ENCODE data around the gene ALLC.
"Not testable (repeated sequence)": the region's sequence is repeated elsewhere in the genome, so short reads cannot be mapped to it uniquely, and the experiment has no call there.

Gene ALLC

DNA sequence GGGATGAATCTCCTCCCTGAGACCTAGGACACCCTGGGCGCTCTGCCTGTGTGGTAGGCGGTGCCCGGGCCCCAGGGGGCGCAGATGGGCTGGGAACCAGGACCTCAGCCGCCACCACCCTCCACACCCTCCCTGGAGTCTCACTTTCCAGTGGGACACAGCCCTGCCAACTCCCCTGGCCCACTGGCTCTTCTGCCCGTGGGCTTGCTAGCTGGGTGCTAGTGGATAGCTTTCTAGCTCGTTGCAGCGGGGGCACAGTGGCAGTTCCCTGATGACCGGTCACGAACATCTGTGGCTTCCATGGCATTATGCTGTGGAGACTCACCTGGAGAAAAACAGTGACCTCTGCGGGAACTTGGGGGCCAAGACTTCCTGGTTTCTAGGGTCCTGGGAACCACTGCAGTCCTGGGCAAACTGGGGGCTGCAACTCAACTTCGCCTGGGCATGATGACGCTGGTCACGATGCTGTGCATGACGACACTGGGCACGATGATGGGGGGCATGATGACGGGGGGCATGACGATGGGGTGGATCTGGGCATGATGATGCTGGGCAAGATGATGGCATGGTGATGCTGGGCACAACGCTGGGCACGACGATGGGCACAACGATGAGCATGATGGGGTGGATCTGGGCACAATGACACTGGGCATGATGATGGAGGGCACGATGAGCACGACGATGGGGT is 31.0 kb upstream of the ALLC start:
- DNase-seq: no peak

DNA sequence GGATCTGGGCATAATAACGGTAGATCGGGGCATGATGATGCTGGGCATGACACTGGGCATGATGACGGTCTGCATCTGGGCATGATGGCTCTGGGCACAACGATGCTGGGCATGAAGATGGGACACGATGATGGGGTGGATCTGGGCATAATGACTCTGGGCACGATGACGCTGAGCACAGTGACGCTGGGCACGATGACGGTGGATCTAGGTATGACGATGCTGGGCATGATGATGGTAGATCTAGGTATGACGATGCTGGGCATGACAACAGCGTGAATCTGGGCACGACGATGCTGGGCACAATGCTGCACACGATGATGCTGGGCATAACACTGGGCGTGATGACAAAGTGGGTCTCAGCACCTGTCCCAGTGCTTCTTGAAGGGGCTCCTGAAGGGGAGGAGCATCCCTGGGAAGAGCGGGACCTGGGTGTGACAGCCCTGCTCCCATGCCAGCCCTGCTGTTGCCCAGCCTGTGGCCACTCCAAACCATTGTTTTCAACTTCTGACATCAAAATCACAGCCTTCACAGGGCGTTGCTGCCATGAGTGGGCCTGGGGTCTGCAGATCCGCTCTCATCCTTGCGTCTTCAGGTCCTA is 30.4 kb upstream of the ALLC start:
- DNase-seq: no peak

DNA sequence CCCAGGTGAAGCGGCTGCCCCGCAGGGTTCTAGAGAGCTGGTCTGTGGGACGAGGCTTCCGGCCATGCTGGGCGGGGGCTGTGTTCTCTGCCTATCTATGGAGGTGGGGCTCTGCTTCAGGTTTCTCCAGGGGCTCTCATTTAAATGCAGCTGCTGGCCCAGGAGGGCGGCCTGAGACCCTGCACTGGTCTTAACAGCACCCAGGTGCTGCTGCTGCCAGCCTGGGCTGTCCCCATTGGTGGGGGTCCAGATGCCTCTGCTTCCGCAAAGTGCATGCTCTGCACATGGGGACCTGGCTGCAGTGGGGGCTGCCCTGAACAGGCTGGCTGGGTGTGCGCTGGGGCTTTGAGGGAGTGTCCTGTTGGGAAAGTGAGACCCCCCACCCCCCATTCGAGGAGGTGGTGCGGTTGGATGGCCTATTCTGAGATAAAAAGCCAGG is 29.7 kb upstream of the ALLC start:
- no peak for DNase-seq

DNA sequence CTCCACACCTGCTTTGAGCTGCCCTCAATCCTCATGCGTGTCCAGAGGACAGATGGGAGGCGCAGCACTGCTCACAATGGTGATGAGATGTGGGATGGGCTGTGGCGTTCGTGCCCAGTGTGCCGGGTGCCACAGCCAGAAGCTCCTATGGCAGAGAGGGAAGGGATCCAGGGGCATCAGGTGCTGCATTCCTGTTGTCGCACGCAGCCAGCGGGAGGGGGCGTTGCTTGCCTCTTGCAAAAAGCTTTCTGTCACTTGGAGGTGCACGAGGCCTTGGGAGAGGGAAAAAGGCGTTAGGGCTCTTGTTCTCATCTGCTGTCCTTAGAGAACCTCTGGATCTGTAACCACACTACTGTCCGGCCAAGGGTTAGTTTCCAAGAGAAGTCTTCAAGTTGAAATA is 29.2 kb upstream of the ALLC start:
- no peak for DNase-seq

DNA sequence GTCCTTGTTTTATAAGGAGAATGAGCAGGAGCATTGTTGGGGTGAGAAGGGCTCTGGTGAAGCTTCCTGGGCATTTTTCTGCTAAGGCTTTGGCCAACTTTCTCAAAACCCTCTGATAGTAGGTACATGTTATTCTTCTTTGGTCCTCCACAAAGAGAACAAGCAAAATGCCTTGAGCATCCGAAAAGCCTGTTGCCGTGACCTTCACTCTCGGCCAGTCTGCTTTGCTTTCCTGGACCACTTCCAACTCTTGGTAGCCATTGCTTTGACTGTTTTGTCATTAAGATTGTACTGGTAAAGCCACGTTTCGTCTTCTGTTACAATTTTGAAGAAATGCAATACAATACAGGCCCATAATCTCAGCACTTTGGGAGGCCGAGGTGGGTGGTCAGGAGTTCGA is 27.4 kb upstream of the ALLC start:
- no peak for DNase-seq

DNA sequence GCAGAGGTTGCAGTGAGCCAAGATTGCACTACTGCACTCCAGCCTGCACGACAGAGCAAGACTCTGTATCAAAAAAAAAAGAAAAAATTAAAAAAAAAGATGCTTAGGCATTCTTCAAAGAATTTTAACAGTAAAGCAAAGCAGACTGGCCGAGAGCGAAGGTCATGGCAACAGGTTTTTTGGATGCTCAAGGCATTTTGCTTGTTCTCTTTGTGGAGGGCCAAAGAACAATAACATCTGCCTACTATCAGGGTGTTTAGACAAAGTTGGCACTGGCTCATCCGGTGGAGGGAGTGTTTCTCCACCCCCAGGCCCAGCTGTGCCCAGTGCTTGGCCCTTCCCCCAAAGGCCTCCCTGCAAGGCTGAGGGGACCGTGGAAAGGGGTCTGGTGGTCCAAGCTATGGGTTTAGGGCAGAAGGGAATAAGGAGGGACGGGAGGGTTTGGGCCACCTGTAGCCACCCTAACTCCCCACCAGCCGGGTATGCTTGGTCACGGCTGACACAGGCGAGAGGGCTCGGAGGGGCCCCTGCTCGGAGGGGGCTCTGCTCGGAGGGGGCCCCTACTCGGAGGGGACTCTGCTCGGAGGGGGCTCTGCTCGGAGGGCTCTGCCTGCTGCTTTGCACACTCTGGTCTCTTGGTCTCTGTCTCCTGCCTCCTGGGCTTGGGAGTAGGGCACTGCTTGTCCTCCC is 26.7 kb upstream of the ALLC start:
- DNase-seq: no peak

DNA sequence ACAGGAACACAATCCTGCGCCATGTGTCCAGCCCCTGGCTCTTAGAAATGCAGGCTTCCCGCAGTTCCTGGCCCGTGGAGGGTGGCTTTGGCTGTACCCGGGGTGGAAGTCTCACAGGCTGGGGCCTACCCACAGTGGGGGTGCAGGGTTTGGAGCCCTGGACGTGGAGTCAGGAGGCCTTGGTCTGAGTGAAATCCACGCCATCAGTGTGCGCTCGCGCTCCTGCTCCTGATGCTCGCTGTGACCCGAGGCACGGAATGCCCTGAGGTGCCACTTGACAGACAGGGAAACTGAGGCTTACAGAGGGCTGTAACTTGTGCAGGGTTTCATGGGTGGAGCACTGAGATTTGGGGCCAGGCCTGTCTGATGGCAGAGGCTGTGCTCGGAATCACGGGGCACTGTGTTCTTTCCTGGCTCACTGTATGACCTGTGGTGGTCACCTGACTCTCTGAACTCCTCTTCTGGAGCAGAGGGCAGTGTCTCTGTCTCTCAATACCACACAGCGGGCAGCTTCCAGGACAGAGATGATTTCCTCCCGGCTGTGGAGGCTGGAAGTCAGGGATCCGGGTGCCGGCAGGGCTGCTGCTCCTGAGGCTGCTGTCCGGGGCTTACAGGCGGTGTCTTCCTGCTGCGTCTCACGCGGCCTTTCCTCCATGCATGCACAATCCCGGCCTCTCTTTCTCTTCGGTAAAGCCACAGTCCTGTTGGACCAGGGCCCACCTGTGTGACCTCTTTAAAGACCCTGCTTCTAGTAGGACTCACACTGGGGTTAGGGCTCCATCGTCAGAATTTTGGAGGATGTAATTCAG is 25.9 kb upstream of the ALLC start:
- no peak for DNase-seq

DNA sequence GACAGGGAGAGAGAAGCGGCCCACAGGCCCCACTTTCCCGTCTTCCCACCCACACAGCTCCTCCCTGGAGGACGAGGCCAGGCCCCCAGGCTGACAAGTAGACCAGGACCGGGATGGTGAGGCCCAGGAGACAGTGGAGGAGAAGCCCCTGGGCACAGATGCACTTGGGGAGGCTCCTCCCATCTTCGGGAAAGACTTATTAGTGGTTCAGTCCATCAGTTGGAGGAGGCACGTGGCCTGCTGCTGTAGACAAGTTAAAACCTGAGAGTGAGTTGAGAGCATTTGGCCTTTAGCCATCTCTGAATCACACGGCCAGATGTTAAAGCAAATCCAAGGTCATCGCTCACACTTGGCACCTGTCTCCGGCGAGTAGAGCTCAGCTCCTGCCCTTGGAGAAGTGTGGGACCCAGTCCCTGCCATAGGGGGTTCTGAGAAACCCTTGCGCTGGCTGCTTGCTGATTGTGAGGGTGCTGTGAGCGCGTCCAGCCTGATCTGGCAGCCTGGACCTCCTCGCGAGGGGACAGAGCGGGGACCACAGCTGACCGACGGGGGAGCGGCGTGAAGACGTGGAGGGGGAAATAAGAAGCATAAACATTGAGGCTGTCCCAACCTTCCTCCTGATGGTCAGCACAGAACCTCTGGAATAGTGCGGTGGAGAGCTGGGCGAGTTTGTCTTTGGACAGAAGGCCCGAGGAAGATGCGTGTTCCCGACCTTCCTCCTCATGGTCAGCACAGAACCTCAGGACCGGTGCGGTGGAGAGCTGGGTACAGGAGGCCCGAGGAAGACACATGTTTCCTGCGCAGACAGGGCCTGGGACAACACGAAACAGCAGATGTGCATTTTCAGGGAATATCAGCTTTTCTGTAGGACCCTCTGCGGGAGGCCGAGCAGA is 24.7 kb upstream of the ALLC start:
- no peak for DNase-seq

DNA sequence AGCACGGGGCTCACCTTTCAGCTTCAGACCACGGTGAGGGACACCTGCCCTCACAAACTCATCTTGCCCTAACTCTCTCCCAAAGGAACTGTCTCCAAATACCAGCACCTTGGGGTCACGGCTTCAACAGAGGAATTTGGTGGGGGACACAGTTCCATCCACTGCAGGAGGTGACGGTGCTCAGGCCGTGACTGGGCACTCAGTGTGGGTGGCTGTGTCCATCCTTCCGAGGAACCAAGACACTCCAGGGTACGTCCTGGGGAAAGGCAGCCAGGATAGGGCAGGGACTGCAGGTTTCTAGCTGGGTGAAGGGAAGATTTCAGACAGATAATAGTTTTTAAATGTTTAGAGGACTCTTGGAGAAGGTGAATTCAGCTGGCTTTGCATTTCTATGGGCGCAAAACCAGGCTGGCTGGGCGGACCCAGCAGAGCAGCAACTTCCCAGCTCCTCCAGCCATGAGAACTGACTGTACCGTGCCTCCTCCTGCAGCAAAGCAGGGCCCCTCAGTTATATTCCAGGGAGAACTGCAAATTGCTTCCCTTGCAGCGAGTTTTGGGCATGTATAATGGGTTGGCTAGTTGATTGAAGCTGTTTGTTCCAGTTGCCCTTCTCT is 23.9 kb upstream of the ALLC start:
- DNase-seq: no peak

DNA sequence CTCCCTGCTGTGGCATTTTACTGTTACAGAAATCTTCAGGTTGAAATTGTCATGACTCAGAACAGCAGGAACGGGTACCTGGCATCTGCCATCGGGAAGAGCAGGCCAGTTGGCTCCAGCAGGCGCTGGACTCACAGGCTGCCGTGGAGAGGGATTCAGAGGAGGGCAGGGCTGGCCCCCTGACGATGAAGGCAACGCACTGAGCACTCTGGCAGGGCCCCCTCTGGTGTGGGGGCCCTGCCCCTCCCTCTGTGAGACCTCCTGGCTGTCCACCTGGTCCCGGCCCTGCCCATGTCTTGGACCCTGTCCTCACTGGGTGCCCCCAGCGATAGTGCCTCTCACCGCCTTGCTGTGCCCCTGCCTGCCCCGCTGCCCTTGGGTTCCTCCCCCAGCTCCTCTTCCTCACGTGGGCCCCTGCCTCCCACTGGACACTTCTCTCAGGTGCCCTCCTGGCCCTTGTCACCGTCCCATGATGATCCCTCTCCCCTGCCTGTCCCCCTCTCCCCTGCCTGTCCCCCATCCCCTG is 23.3 kb upstream of the ALLC start:
- DNase-seq: no peak

DNA sequence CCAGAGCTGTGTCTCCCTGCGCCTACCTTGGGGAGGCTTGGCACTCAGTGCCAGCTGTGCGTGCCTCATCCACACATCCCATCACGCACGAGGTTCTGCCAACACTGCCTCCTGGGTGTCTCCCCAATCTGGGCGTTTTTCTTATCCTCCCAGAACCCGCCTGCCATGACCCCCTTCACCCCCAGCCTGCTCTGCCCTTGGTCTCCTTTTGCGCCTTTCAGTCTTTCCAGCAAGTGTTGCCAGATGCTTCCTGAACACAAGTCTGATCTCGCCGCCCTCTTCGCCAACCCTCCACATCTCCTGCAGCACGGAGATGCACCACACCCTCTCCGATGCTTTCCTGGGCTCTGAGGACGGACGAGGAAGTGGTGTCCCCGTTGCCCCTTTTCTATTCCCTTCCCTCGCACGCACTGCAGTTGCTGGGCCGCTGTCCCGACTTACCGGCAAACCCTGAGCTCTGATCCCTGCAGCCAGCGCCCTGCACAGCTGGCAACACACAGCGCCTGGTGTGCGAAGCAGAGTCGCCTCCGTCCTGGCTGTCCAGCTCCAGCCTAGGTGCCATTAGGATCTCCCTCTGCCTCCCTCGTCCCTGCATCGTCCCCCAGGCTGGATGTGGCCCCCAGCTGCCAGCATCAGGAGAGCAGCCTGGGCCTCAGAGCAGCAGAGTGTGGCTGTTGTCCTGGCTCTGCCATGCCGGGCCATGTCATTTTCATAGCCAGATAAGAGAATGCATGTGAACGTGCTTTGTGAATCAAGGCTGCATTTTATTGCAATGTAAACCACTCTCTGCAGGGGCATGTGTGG is 22.6 kb upstream of the ALLC start:
- DNase-seq: no peak

DNA sequence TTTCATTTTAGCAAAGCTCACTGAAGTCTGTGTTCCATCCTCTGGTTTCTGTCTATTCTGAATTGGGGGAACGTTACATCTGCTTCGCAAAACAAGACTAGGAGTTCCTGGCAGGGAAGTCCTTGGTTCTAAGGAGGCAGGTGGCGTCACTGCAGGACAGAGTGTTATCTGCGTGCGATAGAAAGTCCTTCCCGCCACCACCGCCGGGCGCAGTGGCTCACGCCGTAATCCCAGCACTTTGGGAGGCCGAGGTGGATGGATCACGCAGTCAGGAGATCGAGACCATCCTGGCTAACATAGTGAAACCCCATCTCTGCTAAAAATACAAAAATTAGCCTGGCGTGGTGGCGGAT is 22.0 kb upstream of the ALLC start:
- not testable (repeated sequence) for DNase-seq

DNA sequence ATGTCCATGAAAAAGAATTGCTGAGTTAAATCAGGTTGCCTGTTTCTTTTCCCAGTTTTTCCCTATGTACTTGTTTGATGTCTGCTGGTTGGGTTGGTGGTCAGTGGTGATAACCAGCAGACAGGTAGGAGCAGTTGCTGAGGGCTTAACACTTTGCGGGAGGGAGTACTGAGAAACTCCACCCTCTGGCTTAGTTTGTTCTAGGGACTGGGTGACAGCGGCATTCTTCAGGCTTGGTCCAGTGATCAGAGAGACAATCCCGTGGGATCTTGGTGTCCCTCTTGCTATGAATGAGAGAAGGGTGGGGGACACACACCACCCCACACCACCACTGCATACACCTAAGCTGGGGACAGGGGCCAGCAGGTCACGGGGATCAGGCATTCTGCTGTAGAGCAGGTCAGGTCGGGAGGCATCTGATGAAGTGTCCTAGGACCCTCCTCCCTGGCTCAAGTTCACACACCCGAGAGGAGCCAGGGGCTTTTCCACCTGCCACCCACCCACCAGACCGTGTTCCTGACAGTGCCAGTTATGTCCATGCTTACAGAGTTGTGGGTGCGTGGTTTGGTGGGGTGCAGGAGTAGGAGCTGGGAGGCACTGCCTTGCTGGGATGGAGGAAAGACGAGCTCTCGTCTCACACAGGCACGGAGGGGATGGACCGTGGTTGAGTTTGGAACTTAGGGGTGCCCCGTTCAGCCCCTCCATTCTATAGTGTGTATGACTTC is 21.3 kb upstream of the ALLC start:
- DNase-seq: no peak

DNA sequence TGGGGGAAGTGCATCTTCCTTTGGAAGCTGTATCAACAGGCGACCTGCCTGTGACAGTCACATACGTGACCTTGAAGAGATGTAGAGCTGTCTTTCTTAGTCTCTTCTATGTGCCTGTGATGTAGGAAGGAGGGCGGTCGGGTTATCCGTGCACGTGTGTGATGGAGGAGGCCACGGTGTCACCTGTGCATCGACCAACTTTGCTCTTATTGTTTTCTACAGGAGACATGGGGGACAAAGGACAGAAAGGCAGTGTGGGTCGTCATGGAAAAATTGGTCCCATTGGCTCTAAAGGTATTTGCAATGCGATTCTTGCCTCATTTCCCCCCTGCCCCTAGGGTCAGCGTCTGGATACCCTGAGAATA is 20.7 kb upstream of the ALLC start:
- DNase-seq: no peak

DNA sequence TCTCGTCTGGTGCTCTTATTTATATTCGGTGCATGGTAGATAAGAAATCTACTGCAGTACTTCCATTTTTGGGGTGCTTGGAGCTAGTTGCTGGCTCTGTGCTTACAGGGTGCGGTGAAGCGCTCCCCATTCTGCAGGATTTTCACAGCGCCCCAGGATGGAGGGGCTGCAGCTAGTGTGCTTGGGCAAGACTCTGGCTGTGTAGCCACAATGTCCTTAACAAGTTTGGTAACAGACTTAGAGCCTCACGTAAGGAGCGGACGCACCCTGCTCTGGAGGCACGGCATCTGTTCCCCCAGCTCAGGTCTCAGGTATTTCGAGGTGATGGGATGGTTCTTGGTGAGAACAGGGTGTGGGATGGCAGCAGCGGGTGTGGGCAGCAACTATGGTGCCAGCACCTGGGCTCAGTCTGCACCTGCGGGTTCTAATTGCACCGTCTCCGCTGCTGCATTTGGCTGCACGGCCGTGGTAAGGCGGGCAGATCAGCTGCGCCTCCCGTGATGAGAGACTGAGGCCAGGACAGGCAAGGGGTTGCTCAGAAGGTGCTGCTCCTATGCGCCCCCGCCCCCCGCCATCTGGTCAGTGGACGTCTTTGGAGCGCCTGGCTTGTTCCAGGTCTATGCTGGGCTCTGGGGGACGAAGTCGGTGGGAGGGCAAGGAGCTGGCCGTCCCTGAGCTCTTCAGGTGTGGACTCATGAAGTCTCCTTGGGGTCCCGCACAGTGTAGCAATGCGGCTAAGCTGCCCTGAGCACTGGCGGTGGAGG is 20.1 kb upstream of the ALLC start:
- no peak for DNase-seq

DNA sequence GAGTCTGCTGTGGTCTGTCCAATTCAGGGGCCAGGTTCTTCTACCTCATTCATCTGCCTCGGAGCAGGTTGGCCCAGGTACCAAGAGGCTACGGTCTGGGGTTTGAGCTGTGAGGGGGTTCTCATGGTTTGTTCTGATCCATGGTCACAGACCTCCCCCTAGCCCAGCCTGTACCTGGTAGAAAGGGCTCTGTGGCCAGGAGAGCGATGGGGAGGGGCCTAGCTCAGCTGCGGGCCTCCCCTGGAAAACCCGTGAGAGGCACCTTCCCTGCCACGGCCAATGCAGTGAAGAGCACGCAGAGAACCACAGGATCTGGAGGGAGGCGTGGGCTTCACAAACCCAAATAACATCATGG is 19.6 kb upstream of the ALLC start:
- no peak for DNase-seq

DNA sequence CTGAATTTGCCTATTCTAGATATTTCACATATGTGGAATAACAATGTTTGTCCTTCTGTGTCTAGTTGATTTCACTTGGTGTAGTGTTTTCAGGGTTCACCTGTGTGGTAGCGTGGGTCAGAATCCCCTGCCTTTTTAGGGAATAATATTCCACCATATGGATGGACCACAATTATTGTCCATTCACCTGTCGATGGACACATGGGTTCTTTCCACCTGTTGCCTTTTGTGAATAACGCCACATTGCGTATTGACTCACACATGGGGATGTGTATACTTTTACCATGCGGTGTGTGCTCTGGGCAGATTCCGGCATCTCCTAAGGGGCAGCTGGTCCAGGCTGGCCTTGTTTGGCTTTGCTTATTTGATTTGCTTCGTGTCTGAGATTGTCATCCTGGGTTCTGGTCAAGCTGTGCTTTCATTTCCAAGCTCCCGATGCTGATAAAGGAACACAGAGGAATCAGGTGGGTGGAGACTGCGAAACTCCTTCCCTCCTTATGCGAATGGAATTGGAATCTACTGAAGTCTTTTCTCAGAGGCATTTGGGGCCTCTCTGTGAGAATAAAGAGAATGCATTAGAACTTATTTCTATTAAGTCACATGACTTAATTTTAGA is 18.9 kb upstream of the ALLC start:
- DNase-seq: no peak

DNA sequence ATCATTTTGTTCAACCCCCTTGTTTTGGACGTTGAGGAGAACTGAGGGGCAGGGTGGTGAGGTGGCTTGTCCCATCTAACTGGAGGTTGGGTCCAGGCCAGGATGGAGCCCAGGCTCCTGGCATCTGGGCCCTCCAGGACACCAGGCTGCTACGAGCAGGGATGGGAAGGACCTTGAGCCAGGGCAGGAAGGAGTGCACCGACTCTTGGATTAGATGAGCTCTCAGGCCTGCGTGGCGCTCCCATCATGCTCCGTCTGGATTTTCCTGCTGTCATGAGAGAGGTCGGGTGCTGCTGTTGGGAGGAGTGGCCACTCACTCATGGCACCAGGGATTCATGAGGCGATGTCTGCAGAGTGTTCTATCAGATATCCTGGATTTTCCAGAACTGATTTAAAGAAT is 18.3 kb upstream of the ALLC start:
- no peak for DNase-seq

DNA sequence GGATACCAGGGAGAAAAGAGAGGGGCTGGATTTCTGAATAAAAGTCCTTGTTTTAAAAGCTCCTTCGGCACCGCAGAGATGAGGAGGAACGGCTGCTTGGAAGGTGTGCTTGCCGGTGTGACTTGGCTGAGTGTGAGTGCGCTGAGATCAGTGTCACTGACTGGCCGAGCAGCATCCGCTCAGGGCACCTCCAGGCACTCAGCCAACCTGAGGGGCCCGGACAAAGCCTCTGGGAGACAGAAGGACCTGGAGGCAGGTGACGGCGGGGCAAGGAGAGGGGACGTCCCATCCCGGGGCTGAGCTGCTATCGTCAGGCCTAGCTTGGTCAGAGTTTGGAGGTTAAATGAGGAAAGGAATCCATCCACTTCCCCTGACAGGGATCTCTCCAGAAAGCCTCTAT is 16.8 kb upstream of the ALLC start:
- DNase-seq: no peak
